T47D (cell line): ENCODE data around the gene MRPS15.

Experiments used
- DNase-seq, 2 experiments: peaks; one replicate each; pipeline versions ENCODE4 v3.0.0 to v3.0.0-alpha.2; 2011 to 2012; ENCODE audit warnings: low read depth in 1 of 2, low spot score in 1 of 2
- JUND ChIP-seq: IDR thresholded peaks from 2 replicates; pipeline ENCODE4 v1.6.1; 2012; ENCODE audit warnings: low read depth
- in situ Hi-C: cut with HindIII; loops from 2 replicates; pipeline ENCODE4 v1.10.0; 2016; ENCODE audit warnings: low sequenced_read_pairs, low pct_unique_long_range_greater_than_20kb

The MRPS15 gene

DNA sequence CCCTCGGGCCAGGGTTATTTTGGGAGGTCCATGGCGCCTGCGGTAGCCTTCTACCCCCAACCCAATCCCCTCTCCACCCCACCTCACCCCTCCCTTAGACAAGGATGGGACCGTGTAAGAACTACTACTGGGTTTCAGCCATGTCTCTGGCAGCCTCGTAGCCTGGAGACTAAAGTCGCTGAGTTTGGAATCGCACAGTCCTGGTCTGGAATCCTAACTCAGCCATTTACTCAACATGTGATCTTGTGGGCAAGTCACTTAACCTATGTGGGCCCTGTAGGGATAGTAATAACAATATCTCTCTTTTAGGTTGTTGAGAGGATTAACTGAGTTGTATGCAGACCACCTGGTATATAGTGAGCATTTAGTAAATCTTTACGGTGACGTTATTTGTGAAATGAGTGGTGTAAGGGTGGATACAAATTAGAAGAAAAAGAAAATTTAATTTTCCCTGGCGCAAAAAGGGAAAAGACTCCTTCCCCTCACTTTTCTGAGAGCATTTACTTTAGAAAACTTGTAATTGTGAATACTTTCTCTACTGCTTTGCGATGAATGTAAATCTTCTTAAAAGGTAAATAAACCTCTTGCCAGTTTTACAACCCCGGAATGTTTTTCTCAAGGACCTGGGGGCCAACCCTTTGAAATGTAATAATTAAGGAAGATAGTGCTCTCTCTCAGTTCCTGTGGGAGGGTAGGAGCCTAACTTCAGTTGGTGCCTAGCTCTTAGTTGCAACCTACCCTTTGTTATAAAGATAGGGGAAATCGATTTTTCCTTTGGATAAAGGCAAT, 615 bp upstream of the MRPS15 start:
- TF ChIP-seq JUND, result no peak
- peak in 1 of 2 experiments; percentile 11 for DNase-seq
- in situ Hi-C loops, result no loop called here

DNA sequence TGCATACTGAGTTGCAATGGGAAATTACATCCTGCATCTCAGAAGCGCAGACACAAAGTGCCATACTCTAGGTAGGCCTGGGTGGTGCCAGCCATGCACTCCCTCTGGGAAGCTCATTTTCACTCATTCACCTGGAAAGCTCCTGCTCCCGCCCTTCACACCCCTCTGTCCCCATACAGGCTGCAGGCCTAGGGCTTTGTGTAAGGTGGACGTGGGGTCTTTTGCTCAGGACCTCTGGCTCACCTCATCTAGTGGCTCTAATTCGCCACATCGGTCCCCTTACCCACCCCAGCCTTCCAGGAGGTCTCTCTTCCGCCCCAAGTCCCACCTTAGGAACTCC, 751 bp downstream of the MRPS15 start:
- no peak for DNase-seq

DNA sequence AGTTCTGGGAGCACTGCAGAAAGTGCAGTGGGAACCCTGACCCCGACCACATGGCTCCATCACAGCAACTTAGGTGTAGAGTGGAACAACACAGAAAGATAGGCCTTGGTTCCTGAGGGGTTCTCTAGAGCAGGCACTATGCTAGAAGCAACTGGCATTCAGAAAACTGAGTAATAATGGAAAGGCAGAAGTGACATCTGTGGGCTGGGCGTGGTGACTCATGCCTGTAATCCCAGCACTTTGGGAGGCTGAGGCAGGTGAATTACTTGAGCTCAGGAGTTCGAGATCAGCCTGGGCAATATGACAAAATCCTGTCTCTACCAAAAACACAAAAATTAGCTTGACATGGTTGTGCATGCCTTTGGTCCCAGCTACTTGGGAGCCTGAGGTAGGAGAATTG, 5.3 kb downstream of the MRPS15 start:
- in situ Hi-C loops, result no loop called here
- no peak for DNase-seq

More for the DNA sequence above, 751 bp downstream of the MRPS15 start:
- in situ Hi-C loops, result no loop called here
- TF ChIP-seq JUND, result no peak

DNA sequence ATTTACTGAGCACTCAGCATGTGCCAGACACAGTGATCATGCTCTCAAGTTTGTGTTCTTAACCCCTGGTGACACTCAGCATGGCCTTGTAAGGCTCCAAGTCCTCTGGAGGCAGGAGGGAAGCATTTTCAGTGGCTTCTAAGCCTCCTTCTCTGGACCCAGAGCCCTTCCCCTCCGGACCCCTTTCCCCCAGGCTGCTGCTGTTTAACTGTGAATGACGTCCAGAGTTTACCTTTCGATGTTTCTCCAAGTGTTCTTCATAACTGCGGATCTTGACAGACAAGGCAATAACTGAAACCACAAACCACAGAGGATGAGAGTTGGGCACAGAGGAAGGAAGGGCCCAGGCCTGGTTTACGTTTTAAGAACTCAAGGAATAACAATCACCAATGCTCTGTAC, 6.5 kb downstream of the MRPS15 start:
- TF ChIP-seq JUND, result no peak
- in situ Hi-C loops, result no loop called here
- DNase-seq, result peak in 1 of 2 experiments; percentile 8

More for the DNA sequence above, 5.3 kb downstream of the MRPS15 start:
- no peak for TF ChIP-seq JUND

DNA sequence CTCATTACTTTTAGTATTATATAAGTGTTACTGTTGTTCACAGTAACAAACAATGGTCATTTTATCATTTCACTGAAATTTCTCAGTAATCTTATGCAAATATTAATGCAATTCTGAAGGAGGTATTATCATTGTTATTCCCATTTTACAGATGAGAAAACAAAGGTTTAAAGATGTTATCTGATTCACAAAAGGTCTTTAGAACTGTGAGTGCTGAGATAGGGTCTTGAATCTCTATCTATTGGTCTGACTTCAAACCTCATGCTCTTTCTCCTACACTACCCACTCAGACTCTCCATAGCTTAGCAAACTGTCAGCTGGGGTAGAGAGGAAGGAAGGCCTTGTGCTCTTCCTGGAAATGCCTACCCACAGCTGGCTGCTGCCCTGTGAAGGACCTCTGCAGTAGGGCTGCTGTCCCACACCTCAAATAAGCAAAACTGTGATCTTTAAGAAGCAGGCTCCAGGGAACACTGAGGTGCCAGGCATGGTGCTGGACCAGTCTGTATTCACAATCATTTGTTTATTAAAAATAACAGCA, 7.7 kb downstream of the MRPS15 start:
- in situ Hi-C loops, result no loop called here
- no peak for TF ChIP-seq JUND
- no peak for DNase-seq

DNA sequence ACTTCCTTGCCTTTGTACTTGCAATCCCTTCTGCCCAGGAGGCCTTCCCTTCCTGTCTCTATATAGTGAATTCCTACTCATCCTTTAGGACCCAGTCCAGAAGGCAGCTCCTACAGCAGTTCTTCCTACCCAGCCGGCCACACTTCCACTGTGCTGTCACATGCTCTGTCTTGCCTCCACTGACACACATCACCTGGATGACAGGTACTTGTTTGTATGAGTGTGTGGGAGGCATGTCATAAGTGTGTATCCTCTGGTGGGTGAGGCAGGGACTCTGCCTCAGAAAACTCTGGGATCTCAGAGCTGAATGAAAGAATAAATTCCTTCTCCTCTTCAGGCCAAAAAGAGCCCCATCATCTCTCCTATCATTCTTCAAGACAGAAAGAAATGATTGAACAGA, 8.8 kb downstream of the MRPS15 start:
- no peak for TF ChIP-seq JUND
- in situ Hi-C loops, result no loop called here
- DNase-seq, result no peak

DNA sequence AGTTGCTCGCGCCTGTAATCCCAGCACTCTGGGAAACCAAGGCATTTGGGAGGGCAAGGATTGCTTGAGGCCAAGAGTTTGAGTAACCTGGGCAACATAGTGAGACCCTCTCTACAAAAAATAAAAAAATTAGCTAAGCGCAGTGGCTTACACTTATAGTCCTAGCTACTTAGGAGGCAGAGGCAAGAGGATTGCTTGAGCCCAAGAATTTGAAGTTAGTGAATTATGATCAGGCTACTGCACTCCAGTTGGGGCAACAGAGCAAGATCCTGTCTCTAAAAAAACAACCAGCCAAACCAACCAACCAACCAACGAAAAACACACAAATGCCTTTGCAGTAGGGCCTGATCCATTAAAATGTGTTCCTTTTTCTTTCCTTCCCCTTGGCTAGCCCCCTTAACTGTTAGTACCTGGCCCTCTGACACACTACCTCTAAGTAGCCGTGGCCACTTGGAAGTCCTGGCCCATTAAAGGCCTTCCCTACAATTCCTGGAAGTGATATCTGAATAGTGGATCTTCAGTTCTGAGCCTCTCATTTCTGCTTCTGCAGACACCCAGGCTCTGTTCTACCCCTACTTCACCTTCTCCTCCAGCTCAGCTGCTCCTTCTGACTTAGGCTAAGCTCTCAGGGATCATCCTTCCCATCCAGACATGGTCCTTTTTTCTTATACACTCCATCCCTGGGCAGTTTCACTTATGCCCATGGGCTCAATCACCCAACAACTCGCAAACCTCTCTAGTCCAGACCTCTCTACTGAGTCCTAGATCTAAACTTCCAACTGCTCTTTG, 10.4 kb downstream of the MRPS15 start:
- in situ Hi-C loops, result no loop called here
- TF ChIP-seq JUND, result no peak
- DNase-seq, result no peak

DNA sequence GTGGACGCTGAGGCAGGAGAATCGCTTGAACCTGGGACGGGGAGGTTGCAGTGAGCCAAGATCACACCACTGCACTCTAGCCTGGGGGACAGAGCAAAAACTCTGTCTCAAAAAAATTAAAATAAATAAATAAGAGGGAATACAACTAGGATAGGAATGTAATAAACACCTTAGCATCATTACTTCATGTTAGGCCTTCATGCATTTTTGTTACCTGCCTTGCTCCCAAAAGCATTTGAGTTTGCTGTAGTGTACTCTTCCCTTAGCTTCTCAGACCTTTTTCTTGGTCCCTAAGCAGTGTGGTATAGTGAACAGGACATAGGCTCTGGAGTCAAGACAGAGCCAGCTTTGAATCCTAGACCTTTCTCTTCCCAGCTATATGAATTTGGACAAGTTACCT, 11.1 kb downstream of the MRPS15 start:
- DNase-seq, result no peak
- in situ Hi-C loops, result no loop called here
- no peak for TF ChIP-seq JUND

DNA sequence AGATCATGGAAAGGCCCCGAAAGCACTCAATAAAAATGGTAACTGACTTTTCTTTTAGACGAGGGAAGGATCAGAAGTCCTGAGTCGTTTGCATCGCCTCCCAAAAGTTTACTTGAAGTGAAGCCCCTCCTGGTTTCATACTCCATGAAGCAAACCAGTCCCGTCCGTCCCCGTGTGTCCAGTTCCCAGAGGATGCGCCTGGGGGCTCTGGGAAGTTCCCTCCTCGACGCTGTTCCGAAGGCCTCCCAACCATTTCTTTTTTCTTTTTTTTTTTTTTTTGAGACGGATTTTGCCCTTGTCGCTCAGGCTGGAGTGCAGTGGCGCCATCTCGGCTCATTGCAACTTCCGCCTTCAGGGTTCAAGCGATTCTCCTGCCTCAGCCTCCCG, 13.3 kb downstream of the MRPS15 start:
- TF ChIP-seq JUND, result no peak
- DNase-seq, result no peak
- in situ Hi-C loops, result no loop called here

DNA sequence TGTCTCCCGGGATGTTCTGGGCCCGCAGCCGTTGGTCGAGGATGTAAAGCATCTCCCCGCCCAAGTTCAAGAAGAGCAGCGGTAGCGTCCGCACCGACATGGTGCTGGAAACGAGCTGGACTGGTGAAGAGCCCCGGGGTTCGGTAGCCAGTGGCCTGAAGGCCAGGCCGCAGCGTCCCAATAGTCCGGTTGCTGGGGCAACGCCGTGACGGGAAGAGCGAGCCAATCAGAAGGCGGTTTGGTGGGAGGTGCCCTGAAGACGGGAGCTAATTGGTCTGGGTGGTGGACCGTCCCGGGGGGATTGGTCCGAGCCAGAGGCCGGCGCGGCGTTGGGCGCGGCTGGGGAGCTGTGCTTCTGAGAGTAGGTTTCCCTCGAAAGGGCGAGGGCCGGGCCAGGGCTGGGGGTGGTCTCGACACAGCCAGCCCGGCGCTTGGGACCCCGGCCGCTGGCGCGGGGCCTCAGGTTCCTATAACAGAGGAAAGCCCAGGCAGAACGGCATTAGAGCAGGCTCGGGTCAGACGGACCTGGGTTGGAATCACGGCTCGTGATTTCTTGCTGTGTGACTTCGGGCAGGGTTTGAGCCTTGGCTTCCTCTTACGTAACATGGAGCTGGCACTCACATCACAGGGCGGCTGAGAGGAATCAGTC, 13.8 kb downstream of the MRPS15 start, which contains the start of gene OSCP1:
Gene OSCP1, minus strand, starts transcription at position 182 of the 649 bp plus-strand sequence. Its CDS starts 82 bp downstream, at position 100.
- in situ Hi-C loops, result no loop called here
- DNase-seq, result peak; percentile 94 to 98
- TF ChIP-seq JUND, result no peak

DNA sequence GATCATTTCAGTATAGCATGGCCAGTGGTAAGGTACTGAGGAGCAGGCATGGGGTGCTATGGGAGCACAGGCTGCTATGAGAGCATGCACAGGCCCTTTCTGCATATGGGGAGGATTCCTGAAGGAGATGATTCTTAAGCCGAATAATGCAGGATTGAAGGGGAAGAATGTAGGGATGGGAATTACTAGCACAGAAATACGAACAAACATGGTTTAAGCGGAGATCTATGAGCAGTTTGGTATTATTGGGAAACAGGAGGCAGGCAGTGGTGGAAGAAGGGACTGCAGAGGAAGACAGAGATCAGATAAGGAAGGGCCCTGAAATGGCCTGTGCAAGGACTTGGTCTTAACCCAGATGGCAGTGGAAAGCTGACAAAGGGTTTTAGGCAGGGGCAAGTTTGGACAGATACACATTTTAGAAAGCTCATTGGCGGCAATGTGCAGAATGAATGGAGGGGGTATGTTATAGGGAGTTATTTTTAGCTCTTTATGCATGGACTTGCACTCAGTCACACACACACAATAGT, 15.6 kb downstream of the MRPS15 start:
- in situ Hi-C loops, result no loop called here
- DNase-seq, result no peak
- TF ChIP-seq JUND, result no peak

DNA sequence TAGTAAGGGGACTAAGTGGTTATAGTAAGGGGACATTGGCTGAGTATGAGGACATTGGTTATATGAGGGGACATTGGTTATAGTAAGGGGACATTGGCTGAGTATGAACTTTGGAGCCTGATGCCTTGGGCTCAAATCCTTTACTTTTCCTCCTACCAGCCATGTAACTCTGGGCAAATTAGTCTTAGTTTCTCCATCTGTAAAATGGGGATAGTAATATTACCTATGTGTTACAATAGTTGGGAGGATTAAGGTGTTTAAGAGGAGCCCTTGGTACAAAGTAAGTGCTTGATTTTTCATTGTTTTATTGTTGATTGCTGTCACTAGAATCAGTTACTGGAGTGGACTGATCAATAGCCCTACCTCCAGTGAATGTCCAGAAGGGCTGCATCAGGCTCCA, 16.7 kb downstream of the MRPS15 start:
- DNase-seq, result no peak
- in situ Hi-C loops, result no loop called here
- no peak for TF ChIP-seq JUND
